HG03175 (cell line): ENCODE measurements around the gene DUS2.
A peak's percentile ranks its signal among the peaks of the same experiment; 100 is the strongest.

ENCODE experiments used
- ATAC-seq: cut with Tn5 transposase; IDR thresholded peaks from one replicate; pipeline ENCODE4 v1.9.1; 2021; ENCODE audit warnings: mild to moderate bottlenecking, moderate library complexity; ENCODE audit not compliant: unreplicated experiment

The DUS2 gene

DNA sequence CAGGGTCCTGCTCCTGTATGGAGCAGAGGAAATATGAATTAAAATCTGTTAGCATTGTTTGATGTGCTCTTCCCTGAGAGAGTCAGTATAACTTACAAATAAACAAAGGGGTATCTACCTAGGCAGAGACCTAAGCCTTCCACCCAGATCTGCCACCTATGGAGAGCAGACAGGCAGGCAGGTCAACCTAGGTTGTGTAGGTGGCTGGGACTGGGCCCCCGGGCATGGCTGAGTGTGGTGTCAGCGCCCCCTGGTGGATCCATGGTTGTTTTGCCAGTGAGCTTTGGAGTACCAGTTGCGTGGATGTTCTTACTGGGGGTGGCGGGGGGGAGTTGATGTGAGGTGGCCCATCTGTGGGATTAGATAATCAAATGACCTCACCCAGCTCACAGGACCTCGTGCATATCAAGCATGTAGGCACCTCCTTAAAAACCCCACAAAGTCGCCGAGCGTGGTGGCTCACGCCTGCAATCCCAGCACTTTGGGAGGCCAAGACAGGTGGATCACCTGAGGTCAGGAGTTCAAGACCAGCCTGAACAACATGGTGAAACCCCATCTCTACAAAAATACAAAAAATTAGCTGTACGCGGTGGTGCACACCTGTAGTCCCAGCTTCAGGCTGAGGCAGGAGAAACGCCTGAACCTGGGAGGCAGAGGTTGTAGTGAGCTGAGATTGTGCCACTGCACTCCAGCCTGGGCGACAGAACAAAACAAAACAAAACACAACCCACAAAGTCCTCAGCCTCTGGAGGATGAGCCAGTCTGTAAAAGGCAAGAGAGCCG, 17.6 kb downstream of the DUS2 start:
- ATAC-seq, result peak; percentile 69

DNA sequence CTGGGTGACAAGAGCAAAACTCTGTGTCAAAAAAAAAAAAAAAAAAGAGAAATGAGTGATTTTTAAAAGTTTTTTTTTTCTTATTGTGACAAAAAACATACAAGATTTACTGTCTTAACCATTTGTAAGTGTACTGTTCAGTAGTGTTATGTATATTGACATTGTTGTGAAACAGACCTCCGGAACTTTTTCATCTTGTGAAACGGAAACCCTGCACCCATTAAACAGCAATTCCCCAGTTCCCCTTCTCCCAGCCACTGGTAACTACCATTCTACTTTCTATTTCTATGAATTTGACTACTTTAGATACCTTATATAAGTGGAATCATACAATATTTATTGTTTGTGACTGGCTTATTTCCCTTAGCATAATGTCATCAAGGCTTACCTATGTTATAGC, 18.7 kb downstream of the DUS2 start:
- no peak for ATAC-seq

- ATAC-seq, result no peak
Observed at GRCh38 chr16:68046106-68046505, 23.0 kb downstream of the DUS2 start.

DNA sequence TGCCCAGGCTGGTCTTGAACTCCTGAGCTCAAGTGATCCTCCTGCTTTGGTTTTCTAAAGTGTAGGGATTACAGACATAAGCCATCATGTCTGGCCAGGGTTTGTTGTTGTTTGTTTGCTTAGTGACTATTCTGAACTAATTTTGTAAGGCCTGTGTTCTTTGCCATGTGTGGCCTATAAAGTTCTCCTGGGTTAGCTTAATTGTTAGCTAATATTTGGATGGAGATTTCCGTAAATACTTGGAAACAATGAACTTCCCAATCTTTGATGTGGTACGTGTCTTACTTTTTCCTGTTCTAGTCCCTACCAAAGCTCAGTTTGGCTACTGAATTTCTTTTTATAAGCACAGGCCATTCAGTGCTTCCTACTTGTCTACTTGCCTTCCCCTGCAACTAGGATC, 24.9 kb downstream of the DUS2 start:
- ATAC-seq, result no peak

- no peak for ATAC-seq
Observed at GRCh38 chr16:68049449-68049848, 26.4 kb downstream of the DUS2 start.

- no peak for ATAC-seq
Observed at GRCh38 chr16:68055395-68055794, 32.3 kb downstream of the DUS2 start.

GRCh38 chr16:68059804-68060203, 36.7 kb downstream of the DUS2 start:
- ATAC-seq, result no peak

DNA sequence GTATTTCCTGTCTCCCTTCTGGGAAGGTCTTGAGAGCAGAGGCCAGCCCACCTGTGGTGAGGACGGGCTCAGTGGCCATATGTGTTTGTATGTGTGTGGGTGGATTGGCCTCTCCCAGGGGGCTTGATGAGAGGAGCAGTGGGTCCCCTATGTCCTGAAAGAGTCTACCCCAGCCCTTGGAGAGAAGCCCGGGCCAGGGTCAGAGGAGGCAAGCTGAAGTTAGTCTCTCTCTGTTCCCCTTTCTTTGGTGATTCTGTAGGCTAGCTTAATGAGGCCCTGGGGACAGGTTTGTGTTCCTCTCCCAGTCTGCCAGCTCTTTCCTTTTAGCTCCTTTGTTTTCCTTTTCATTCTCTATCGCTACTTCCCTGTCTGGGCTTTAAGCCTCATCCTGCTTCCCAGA, 38.3 kb downstream of the DUS2 start:
- ATAC-seq, result no peak

- no peak for ATAC-seq
Observed at GRCh38 chr16:68062910-68063393, 39.9 kb downstream of the DUS2 start.

DNA sequence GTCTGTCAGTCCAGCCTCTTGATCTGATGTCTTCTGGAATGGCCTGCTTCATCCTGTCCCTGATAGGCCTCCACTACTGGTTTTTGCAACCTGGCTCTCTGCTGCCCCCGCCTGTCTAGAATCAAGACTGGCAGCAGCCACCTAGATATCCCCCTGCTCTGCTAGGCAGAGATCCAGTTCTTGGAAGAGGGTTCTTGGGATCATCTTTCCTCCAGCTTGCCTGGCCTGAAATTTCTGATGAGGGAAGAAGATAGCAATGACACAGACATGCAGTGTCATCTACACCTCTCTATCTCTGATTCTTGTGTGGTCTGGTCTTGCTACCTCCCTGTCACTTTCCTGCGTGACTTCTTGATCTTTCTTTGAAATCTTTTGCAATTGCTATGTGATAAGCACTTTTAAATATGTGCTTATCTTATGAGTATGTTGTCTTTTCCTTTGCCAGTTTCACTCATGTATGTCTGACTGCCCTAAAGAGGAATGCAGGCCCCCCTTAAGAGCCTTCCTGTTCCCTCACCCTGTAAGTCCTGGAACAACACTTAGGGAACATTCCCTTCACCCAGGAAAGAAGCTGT, 41.8 kb downstream of the DUS2 start:
- ATAC-seq, result peak; percentile 47

DNA sequence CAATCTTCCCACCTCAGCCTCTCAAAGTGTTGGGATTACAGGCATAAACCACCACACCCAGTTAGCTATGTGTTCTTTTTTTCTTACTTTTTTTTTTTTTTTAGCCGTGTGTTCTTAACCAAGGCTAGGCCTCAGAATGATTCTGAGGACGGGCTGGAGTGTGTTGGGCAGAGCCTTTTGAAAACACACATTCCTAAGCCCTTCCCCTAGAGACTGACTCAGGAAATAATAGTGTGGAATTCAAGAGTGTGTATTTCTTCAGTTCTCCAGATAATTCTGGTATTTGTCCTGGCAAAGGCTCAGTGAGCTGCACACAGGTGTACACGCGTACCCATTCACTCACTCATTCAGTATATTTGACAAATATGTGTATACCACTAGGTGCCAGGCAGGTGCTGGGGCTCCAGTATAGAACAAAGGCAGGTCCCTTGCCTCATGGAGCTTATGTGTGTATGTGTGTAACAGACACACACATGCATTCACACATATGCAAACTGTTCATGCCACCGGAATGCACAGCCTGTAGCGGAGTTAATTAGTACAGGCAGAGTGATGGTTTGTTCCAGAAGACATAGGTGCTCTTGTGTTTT, 42.7 kb downstream of the DUS2 start:
- no peak for ATAC-seq

- no peak for ATAC-seq
Observed at GRCh38 chr16:68066763-68067162, 43.7 kb downstream of the DUS2 start.

GRCh38 chr16:68068926-68069325, 45.8 kb downstream of the DUS2 start:
- no peak for ATAC-seq

DNA sequence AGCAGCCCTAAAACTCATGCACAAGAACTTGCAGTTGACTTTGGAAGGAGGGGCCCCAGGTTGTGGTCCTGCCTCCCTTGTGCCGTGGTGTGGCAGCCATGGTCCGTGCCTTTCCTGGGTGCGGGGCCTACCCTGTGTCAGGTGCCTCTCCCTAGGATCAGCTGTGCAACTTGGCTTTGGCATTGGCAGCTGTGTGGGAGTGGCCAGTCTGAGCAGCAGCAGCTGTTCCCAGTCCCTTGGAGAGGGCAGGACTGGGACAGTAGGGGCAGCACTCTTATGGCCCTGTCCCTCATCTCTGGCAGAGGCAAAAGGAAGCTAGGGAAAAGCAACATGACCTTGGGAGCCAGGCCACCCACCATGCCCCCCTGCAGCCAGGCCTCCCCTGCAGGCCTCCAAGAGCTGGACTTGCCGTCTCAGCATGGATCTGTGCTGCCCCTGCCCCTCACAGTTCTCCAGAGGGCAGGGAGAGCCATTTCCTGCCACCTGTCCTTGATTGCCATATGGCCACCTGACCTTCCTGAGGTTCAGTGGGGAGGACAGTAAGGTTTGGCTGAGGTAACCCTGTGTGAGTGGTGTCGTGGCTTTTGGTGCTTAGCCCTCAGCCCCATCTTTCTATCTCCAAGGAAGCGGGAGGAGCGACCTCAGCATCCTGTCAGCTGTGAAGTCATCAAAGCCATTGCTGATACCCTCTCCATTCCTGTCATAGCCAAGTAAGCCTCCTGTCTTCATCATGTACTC, 46.6 kb downstream of the DUS2 start:
- ATAC-seq, result no peak

DNA sequence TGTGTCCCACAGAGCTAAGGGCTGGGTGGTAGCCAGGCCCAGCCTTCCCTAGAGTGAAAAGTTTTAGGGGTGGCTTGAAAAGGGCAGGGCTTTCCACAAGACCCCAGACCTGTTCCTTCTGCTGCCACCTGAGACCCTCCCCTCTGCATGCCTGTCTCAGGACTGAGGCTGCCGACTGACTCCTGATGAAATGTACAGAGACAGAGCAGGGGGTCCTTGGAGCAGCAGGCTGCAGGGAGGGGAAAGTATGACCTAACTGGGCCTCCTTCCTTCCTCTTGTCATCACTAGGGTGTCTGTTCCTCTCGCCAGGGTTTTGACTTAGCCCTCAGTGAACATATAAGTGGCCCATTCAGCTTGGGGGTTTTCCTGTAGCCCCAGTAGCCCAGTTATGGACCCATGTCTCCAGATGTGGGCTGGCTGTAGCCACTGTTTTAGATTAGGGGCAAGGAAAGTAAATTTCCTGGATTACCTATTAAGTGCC, 47.2 kb downstream of the DUS2 start:
- no peak for ATAC-seq

GRCh38 chr16:68070806-68071517, 47.9 kb downstream of the DUS2 start:
- no peak for ATAC-seq

GRCh38 chr16:68071518-68071901, 48.4 kb downstream of the DUS2 start:
- no peak for ATAC-seq

- no peak for ATAC-seq
Observed at GRCh38 chr16:68072038-68072695, 49.1 kb downstream of the DUS2 start.

DNA sequence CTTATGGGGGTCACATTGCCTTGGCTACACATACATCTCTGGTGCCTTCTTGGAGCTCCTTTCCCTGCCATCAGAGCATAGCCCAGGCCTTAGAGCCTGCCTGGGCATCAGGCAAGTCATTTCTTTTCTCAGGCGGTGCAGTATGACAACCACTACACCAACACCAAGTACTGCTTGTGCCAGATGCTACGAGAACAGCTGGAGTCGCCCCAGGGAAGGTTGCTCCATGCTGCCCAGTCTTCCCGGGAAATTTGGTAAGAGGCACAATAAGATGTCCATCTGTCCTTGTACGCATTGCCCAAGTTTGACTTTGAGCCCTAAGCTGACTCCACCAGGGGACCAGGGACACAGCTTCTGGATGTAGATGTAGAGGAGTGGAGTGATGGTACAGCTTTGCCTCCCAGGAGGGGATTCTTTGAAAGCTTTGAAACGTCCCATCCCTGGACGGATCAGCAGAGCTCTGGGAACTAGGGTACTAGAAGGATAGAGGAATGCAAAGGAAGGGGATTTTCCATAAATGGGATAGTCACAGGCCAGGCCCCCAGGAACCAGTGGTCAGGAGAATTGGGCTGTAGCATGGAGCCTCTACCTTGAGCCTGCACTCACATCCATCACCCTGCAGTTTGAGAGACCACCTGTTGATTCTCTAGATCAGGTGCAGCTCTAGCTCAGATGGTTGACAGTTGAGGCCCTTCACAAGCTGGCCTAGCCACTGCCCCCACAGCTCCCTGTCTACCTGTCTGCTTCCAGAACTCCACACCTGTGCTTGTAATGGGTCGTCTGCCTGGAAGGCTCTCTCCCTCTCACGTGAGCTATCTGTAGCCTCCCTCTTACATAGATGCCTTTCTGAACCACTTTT, 51.0 kb downstream of the DUS2 start:
- peak; percentile 3 for ATAC-seq
